ENCODE results near the gene PPP1R37.

PPP1R37 gene

GRCh38 chr19:45156751-45157150 is 63.8 kb downstream of the PPP1R37 start:
- DNase-seq = no peak

GRCh38 chr19:45158503-45159209 is 65.7 kb downstream of the PPP1R37 start:
- DNase-seq = no peak

GRCh38 chr19:45159210-45159970 is 66.4 kb downstream of the PPP1R37 start:
- no peak for DNase-seq

- no peak for DNase-seq
Measured at GRCh38 chr19:45159971-45160324, 67.0 kb downstream of the PPP1R37 start.

GRCh38 chr19:45160870-45161737 is 68.1 kb downstream of the PPP1R37 start, which contains the start of gene NKPD1:
NKPD1 (minus strand) TSS chr19:45160982; CDS start chr19:45160150, 832 bp downstream.
- DNase-seq = no peak

- no peak for DNase-seq
Measured at GRCh38 chr19:45161738-45162607, 69.0 kb downstream of the PPP1R37 start.

- DNase-seq = no peak
Measured at GRCh38 chr19:45162608-45163143, 69.7 kb downstream of the PPP1R37 start.

GRCh38 chr19:45163156-45163555 is 70.2 kb downstream of the PPP1R37 start:
- DNase-seq = no peak

GRCh38 chr19:45163751-45164460 is 70.9 kb downstream of the PPP1R37 start:
- no peak for DNase-seq

GRCh38 chr19:45164577-45165335 is 71.8 kb downstream of the PPP1R37 start:
- no peak for DNase-seq

- no peak for DNase-seq
Measured at GRCh38 chr19:45166723-45167252, 73.8 kb downstream of the PPP1R37 start.

- no peak for DNase-seq
Measured at GRCh38 chr19:45168767-45169351, 75.9 kb downstream of the PPP1R37 start.

GRCh38 chr19:45169602-45170001 is 76.6 kb downstream of the PPP1R37 start:
- no peak for DNase-seq

- no peak for DNase-seq
Measured at GRCh38 chr19:45170146-45171106, 77.4 kb downstream of the PPP1R37 start.

GRCh38 chr19:45171211-45171623 is 78.2 kb downstream of the PPP1R37 start:
- DNase-seq = no peak

- no peak for DNase-seq
Measured at GRCh38 chr19:45172173-45172572, 79.2 kb downstream of the PPP1R37 start.

- no peak for DNase-seq
Measured at GRCh38 chr19:45172611-45173208, 79.7 kb downstream of the PPP1R37 start.

GRCh38 chr19:45173816-45174215 is 80.8 kb downstream of the PPP1R37 start:
- DNase-seq = no peak
